H1 (cell line): ENCODE measurements around the gene MYL6B. TPM values are rescaled to one million over a fixed set of nuclear protein-coding genes. Genes with fewer than 3 reads are reported as not detected.

ENCODE experiments used
- BRCA1 ChIP-seq: IDR thresholded peaks from 2 replicates; pipeline ENCODE4 v1.6.1; 2012; ENCODE audit warnings: low read depth, low read length, improper control_type of control experiment
- CEBPB ChIP-seq: IDR thresholded peaks from 2 replicates; pipeline ENCODE4 v1.6.1; 2012; ENCODE audit warnings: low read depth, low read length
- CREB1 ChIP-seq: IDR thresholded peaks from 2 replicates; pipeline ENCODE4 v1.6.1; 2012; ENCODE audit warnings: inconsistent platforms
- EP300 ChIP-seq, 2 experiments: IDR thresholded peaks; 1 replicate in 1 of 2; 2 replicates in 1 of 2; pipeline ENCODE4 v1.6.1; 2011 to 2012; ENCODE audit warnings: low read depth in 2 of 2, low read length in 2 of 2, mild to moderate bottlenecking in 2 of 2, borderline replicate concordance in 1 of 2, inconsistent platforms in 1 of 2, moderate library complexity in 1 of 2
- FOSL1 ChIP-seq: IDR thresholded peaks from 2 replicates; pipeline ENCODE4 v1.6.1; 2011; ENCODE audit warnings: mild to moderate bottlenecking, low read depth, low read length, moderate library complexity; ENCODE audit not compliant: insufficient read depth
- HDAC6 ChIP-seq: IDR thresholded peaks from one replicate; pipeline ENCODE4 v1.7.1; 2012; ENCODE audit warnings: low read depth, mild to moderate bottlenecking, inconsistent platforms, low read length, moderate library complexity
- JUN ChIP-seq: IDR thresholded peaks from 2 replicates; pipeline ENCODE4 v1.6.1; 2011; ENCODE audit warnings: low read depth, mild to moderate bottlenecking, improper control_type of control experiment, low read length
- KDM5A ChIP-seq: fragments of 200-600 bp; IDR thresholded peaks from 2 replicates; pipeline ENCODE4 v1.7.1; 2012; ENCODE audit warnings: mild to moderate bottlenecking, low read length, inconsistent platforms, mixed read lengths
- MAX ChIP-seq: IDR thresholded peaks from 2 replicates; pipeline ENCODE4 v1.6.1; 2012; ENCODE audit warnings: inconsistent platforms
- SP2 ChIP-seq: IDR thresholded peaks from 2 replicates; pipeline ENCODE4 v1.6.1; 2012; ENCODE audit warnings: mild to moderate bottlenecking, low read length, inconsistent platforms
- TCF12 ChIP-seq: IDR thresholded peaks from 2 replicates; pipeline ENCODE4 v1.6.1; 2011; ENCODE audit warnings: low read depth, mild to moderate bottlenecking, low read length
- TEAD4 ChIP-seq: IDR thresholded peaks from 2 replicates; pipeline ENCODE4 v1.6.1; 2012; ENCODE audit warnings: low read depth, low read length, inconsistent platforms, mixed read lengths
- polyA plus RNA-seq, 7 experiments: library from polyadenylated mRNA; depleted of rRNA in 3 of 7; stranded (reverse) in 5 of 7; unstranded in 2 of 7; fragments of >200 nt in 5 of 7; fragments of 200-250 nt in 2 of 7; gene quantifications; 1 replicate in 5 of 7; 2 replicates in 1 of 7; 4 replicates in 1 of 7; pipeline versions ENCODE4 v1.2.1 to v1.2.3, GENCODE V29; 2011 to 2013; ENCODE audit warnings: missing spikeins in 2 of 7, mixed read lengths in 2 of 7
- total RNA-seq: library from RNA; stranded (reverse); fragmentation: NEBNext Ultra II Directional; extraction: Animal tissue kit (Norgen Biotek cat#: 25700); gene quantifications from 2 replicates; pipeline ENCODE4 v1.2.1, GENCODE V29; 2021
- TF ChIP-seq, protein P1 (sequence below): fragments of 300-600 bp; sonication (generic); IDR thresholded peaks from 2 replicates; pipeline ENCODE4 v1.7.1; 2012; ENCODE audit warnings: low read length, moderate library complexity, mild to moderate bottlenecking, inconsistent platforms; ENCODE audit not compliant: insufficient replicate concordance

The MYL6B gene
- total and polyA plus RNA-seq, 2 of the 8 experiments (the other 6 are each of a cell fraction or from before 2014, with no cell fraction given): 163 to 202 TPM

DNA sequence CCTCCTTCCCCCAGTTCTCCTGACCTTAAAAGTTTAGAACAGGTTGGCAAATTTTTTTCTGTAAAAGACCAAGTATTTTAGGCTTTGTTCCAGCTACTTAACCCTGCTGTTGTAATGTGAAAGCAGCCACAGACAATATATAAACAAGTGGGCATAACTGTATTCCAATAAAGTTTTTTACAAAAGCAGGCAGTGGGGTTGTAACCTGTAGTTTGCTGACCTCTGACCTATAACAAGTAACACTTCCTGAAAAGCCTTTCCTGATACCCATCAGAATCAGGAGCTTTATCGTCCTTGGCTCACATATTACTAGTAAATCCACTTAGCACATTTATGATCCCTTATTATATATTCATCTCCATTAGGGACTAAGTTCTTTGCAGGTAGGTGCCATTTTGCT is 50.0 kb downstream of the MYL6B start (continued):
- TF ChIP-seq, protein P1, sequence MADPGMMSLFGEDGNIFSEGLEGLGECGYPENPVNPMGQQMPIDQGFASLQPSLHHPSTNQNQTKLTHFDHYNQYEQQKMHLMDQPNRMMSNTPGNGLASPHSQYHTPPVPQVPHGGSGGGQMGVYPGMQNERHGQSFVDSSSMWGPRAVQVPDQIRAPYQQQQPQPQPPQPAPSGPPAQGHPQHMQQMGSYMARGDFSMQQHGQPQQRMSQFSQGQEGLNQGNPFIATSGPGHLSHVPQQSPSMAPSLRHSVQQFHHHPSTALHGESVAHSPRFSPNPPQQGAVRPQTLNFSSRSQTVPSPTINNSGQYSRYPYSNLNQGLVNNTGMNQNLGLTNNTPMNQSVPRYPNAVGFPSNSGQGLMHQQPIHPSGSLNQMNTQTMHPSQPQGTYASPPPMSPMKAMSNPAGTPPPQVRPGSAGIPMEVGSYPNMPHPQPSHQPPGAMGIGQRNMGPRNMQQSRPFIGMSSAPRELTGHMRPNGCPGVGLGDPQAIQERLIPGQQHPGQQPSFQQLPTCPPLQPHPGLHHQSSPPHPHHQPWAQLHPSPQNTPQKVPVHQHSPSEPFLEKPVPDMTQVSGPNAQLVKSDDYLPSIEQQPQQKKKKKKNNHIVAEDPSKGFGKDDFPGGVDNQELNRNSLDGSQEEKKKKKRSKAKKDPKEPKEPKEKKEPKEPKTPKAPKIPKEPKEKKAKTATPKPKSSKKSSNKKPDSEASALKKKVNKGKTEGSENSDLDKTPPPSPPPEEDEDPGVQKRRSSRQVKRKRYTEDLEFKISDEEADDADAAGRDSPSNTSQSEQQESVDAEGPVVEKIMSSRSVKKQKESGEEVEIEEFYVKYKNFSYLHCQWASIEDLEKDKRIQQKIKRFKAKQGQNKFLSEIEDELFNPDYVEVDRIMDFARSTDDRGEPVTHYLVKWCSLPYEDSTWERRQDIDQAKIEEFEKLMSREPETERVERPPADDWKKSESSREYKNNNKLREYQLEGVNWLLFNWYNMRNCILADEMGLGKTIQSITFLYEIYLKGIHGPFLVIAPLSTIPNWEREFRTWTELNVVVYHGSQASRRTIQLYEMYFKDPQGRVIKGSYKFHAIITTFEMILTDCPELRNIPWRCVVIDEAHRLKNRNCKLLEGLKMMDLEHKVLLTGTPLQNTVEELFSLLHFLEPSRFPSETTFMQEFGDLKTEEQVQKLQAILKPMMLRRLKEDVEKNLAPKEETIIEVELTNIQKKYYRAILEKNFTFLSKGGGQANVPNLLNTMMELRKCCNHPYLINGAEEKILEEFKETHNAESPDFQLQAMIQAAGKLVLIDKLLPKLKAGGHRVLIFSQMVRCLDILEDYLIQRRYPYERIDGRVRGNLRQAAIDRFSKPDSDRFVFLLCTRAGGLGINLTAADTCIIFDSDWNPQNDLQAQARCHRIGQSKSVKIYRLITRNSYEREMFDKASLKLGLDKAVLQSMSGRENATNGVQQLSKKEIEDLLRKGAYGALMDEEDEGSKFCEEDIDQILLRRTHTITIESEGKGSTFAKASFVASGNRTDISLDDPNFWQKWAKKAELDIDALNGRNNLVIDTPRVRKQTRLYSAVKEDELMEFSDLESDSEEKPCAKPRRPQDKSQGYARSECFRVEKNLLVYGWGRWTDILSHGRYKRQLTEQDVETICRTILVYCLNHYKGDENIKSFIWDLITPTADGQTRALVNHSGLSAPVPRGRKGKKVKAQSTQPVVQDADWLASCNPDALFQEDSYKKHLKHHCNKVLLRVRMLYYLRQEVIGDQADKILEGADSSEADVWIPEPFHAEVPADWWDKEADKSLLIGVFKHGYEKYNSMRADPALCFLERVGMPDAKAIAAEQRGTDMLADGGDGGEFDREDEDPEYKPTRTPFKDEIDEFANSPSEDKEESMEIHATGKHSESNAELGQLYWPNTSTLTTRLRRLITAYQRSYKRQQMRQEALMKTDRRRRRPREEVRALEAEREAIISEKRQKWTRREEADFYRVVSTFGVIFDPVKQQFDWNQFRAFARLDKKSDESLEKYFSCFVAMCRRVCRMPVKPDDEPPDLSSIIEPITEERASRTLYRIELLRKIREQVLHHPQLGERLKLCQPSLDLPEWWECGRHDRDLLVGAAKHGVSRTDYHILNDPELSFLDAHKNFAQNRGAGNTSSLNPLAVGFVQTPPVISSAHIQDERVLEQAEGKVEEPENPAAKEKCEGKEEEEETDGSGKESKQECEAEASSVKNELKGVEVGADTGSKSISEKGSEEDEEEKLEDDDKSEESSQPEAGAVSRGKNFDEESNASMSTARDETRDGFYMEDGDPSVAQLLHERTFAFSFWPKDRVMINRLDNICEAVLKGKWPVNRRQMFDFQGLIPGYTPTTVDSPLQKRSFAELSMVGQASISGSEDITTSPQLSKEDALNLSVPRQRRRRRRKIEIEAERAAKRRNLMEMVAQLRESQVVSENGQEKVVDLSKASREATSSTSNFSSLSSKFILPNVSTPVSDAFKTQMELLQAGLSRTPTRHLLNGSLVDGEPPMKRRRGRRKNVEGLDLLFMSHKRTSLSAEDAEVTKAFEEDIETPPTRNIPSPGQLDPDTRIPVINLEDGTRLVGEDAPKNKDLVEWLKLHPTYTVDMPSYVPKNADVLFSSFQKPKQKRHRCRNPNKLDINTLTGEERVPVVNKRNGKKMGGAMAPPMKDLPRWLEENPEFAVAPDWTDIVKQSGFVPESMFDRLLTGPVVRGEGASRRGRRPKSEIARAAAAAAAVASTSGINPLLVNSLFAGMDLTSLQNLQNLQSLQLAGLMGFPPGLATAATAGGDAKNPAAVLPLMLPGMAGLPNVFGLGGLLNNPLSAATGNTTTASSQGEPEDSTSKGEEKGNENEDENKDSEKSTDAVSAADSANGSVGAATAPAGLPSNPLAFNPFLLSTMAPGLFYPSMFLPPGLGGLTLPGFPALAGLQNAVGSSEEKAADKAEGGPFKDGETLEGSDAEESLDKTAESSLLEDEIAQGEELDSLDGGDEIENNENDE: no peak
- TF ChIP-seq HDAC6 (no peak), SP2 (no peak), CEBPB (no peak), BRCA1 (no peak), TEAD4 (no peak), EP300 (IDR thresholded peaks at IDR 0.05; ENCODE audit: borderline replicate concordance in 1 of 2, low read depth in 2 of 2, low read length in 2 of 2) (no peak), TCF12 (no peak), JUN (no peak), MAX (no peak), KDM5A (no peak), FOSL1 (no peak), CREB1 (no peak)
